Osteoblast (primary cell): ENCODE data around the gene WNK2. TPM values are rescaled to one million over a fixed set of nuclear protein-coding genes. Genes with fewer than 3 reads are reported as not detected.

ENCODE experiments used
- DNase-seq: peaks from one replicate; pipeline ENCODE4 v3.0.0; 2011; ENCODE audit warnings: low spot score, mixed read lengths; ENCODE audit not compliant: insufficient read length; ENCODE audit errors: missing footprints
- H2AFZ ChIP-seq: 2 replicates; pipeline ENCODE4 v1.6.0; 2011; ENCODE audit warnings: mild to moderate bottlenecking, low read length
- H3K27ac ChIP-seq: 2 replicates; pipeline ENCODE4 v1.5.1; 2011; ENCODE audit warnings: mild to moderate bottlenecking, low read depth, low read length, moderate library complexity
- H3K27me3 ChIP-seq: 2 replicates; pipeline ENCODE4 v1.6.0; 2012; ENCODE audit warnings: mild to moderate bottlenecking, control low read depth, inconsistent platforms, low read length, moderate library complexity; ENCODE audit not compliant: insufficient read depth
- H3K36me3 ChIP-seq: 2 replicates; pipeline ENCODE4 v1.5.1; 2011; ENCODE audit warnings: mild to moderate bottlenecking, low read length, control low read depth, moderate library complexity; ENCODE audit not compliant: insufficient read depth
- H3K4me1 ChIP-seq: 2 replicates; pipeline ENCODE4 v1.5.1; 2011; ENCODE audit warnings: mild to moderate bottlenecking, low read length, control low read depth, moderate library complexity; ENCODE audit not compliant: insufficient read depth
- H3K4me2 ChIP-seq: 2 replicates; pipeline ENCODE4 v1.6.0; 2011; ENCODE audit warnings: mild to moderate bottlenecking, low read length; ENCODE audit not compliant: insufficient read depth
- H3K4me3 ChIP-seq: fragments of 200-600 bp; sonication (generic); 3 replicates; pipeline ENCODE4 v1.5.1; 2012; ENCODE audit warnings: mild to moderate bottlenecking, low read length, inconsistent platforms; ENCODE audit not compliant: insufficient read depth
- H3K79me2 ChIP-seq: 2 replicates; pipeline ENCODE4 v1.6.0; 2012; ENCODE audit warnings: mild to moderate bottlenecking, low read length, control low read depth, inconsistent platforms; ENCODE audit not compliant: insufficient read depth
- H3K9me3 ChIP-seq: 2 replicates; pipeline ENCODE4 v1.5.1; 2011; ENCODE audit warnings: low read depth, low read length, control low read depth
- H4K20me1 ChIP-seq: 2 replicates; pipeline ENCODE4 v1.6.0; 2012; ENCODE audit warnings: mild to moderate bottlenecking, low read length, control low read depth; ENCODE audit not compliant: insufficient read depth
- total RNA-seq: library from RNA; depleted of rRNA; stranded (reverse); fragments of >200 nt; gene quantifications from 2 replicates; pipeline ENCODE4 v1.2.3, GENCODE V29; 2012
- TF ChIP-seq, protein P1 (sequence below): IDR thresholded peaks from 2 replicates; pipeline ENCODE4 v1.5.1; 2011; ENCODE audit warnings: mild to moderate bottlenecking, low read depth, low read length, moderate library complexity; ENCODE audit errors: extremely low read depth

The WNK2 gene
- total RNA-seq, 1 donor = not detected

DNA sequence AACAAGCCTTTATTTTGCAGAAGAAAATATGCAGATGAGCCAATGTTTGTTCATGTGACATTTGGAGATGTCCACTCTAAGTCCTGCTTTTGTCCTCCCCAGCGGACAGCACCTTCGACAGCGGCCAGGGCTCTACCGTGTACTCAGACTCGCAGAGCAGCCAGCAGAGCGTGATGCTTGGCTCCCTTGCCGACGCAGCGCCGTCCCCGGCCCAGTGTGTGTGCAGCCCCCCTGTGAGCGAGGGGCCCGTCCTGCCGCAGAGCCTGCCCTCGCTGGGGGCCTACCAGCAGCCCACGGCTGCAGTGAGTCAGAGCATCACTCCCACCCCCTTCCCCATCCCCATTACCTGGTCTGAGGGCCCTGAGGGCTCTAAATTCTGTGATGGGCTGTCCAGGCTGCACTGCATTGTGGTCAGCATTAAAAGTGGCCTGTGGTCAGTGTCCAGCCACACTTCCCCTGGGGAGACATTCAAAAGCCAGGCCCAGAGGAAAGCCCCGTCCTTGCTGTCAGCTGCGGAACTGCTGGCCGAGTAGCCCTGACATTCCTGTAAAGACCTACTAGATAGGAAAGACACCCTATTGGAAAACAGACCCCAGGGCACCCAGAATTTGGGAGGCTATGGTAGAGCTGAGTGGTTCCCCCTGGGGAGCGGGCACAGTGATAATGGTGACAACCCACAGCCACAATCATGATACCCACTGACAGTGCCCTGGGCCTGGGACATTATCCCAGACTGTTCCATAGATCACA, 69.0 kb downstream of the WNK2 start:
- H2AFZ ChIP-seq = no peak overlapping the region
- no peaks in the 10 kb centered on the region for H3K79me2 ChIP-seq
- H3K27ac ChIP-seq = no peak overlapping the region
- no peak overlapping the region for H3K4me3 ChIP-seq
- TF ChIP-seq, protein P1, sequence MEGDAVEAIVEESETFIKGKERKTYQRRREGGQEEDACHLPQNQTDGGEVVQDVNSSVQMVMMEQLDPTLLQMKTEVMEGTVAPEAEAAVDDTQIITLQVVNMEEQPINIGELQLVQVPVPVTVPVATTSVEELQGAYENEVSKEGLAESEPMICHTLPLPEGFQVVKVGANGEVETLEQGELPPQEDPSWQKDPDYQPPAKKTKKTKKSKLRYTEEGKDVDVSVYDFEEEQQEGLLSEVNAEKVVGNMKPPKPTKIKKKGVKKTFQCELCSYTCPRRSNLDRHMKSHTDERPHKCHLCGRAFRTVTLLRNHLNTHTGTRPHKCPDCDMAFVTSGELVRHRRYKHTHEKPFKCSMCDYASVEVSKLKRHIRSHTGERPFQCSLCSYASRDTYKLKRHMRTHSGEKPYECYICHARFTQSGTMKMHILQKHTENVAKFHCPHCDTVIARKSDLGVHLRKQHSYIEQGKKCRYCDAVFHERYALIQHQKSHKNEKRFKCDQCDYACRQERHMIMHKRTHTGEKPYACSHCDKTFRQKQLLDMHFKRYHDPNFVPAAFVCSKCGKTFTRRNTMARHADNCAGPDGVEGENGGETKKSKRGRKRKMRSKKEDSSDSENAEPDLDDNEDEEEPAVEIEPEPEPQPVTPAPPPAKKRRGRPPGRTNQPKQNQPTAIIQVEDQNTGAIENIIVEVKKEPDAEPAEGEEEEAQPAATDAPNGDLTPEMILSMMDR = no peak
- H3K36me3 ChIP-seq = no peaks in the 10 kb centered on the region
- H3K4me1 ChIP-seq = no peaks in the 10 kb centered on the region
- H3K9me3 ChIP-seq = no peaks in the 10 kb centered on the region
- peak; percentile 92 for DNase-seq
- peaks cover 7% of the 10 kb centered on the region for H3K27me3 ChIP-seq
- no peaks in the 10 kb centered on the region for H4K20me1 ChIP-seq
- H3K4me2 ChIP-seq = no peak overlapping the region

DNA sequence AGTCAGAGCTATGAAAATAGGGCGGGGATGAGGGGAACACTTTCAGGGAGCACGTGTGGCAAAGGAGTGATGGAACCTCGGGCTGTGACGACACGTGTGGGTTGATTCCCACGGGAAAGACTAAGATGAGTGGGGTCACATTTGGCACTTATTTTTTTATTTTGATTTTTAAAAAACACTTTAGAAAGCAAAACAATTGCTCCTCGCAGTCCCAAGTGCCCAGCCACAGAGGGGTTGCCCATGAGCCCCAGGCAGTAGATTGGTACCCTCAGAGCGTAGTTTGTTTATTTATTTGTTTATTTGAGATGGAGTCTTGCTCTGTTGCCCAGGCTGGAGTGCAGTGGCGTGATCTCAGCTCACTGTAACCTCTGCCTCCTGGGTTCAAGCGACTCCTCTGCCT, 69.7 kb downstream of the WNK2 start:
- peak; percentile 50 for DNase-seq
- H3K27ac ChIP-seq = no peak overlapping the region
- no peaks in the 10 kb centered on the region for H3K4me1 ChIP-seq

DNA sequence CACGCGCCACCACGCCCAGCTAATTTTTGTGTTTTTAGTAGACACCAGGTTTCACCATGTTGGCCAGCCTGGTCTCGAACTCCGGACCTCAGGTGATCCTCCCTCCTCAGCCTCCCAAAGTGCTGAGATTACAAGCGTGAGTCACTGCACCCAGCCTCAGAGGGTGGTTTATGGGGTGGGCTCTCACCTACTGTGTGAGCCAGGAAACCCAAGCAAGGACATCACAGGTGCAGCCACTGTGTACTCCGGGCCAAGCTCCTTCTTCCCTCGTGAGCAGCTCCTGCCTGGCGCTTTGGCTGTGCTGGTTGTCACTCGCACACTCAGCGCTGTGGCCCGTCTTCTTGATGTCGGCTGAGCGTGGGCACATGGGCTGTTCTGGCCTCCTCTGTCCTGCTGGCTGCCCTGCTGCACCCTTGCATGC, 70.1 kb downstream of the WNK2 start:
- H2AFZ ChIP-seq = no peak overlapping the region
- H3K79me2 ChIP-seq = no peaks in the 10 kb centered on the region
- no peak overlapping the region for H3K4me2 ChIP-seq
- H4K20me1 ChIP-seq = no peaks in the 10 kb centered on the region
- H3K36me3 ChIP-seq = no peaks in the 10 kb centered on the region
- peaks cover 7% of the 10 kb centered on the region for H3K27me3 ChIP-seq
- no peaks in the 10 kb centered on the region for H3K4me1 ChIP-seq
- H3K9me3 ChIP-seq = no peaks in the 10 kb centered on the region
- TF ChIP-seq, protein P1 = no peak
- H3K27ac ChIP-seq = no peak overlapping the region
- no peak overlapping the region for H3K4me3 ChIP-seq
- DNase-seq = peak; percentile 36

More for the DNA sequence above, 69.7 kb downstream of the WNK2 start:
- Histone ChIP-seq H3K79me2 (no peaks in the 10 kb centered on the region), H3K4me2 (no peak overlapping the region), H3K9me3 (no peaks in the 10 kb centered on the region), H3K36me3 (no peaks in the 10 kb centered on the region), H4K20me1 (no peaks in the 10 kb centered on the region), H3K4me3 (no peak overlapping the region), H3K27me3 (peaks cover 7% of the 10 kb centered on the region), H2AFZ (no peak overlapping the region)
- TF ChIP-seq, protein P1 = no peak

DNA sequence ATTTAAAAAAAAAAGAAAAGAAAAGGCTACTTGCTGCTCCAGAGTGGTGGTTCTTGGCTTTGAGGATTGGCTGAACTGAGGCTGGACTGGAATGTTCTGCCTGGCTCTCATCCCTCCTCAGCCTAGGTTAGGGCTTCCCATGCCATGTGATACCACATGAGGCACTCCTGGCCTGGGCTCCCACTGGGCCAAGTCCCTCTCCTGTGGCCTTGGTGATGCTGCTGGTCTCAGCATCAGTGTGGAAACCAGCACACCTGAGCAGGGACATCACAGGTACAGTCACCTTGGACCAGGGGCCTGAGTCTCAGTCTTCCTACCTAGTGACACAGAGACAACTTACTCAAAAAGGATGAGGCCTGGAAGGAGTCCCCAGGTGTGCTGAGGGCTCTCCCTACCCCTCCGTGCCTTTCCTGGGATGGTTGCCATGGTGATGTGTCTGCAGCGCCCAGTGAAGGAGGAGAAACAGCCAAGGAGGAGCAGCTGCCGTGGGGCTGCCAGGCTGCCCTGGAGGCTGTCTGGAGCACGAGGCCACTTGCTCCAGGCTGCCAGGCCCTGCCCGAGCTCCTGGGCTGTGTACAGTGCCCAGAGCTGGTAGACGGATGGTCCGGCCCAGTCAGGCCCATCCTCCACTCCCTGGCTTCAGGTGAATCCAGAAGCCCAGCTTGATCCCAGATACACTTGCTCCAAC, 71.0 kb downstream of the WNK2 start:
- H2AFZ ChIP-seq = no peak overlapping the region
- H3K4me1 ChIP-seq = no peaks in the 10 kb centered on the region
- no peaks in the 10 kb centered on the region for H3K79me2 ChIP-seq
- no peaks in the 10 kb centered on the region for H3K36me3 ChIP-seq
- DNase-seq = peak; percentile 81
- no peak overlapping the region for H3K27ac ChIP-seq
- H3K4me3 ChIP-seq = no peak overlapping the region
- H4K20me1 ChIP-seq = no peaks in the 10 kb centered on the region
- peaks cover 7% of the 10 kb centered on the region for H3K27me3 ChIP-seq
- H3K9me3 ChIP-seq = no peaks in the 10 kb centered on the region
- TF ChIP-seq, protein P1 = no peak
- no peak overlapping the region for H3K4me2 ChIP-seq
